Lower lobe of right lung (tissue), 2 donors: Measurements from ENCODE around the gene TSHR. TPM values are rescaled to one million over a fixed set of nuclear protein-coding genes. Genes with fewer than 3 reads are reported as not detected.

Experiments
- ATAC-seq, 2 donors: fragments of 200-7000 bp; cut with Tn5 transposase; one replicate each; pipeline ENCODE4 v1.9.1; 2020 to 2022; ENCODE audit warnings: mild to moderate bottlenecking in 2 of 2, moderate library complexity in 2 of 2
- DNase-seq: peaks from one replicate; pipeline ENCODE4 v3.0.0-alpha.2; 2020
- H3K27ac ChIP-seq: fragments of 200-600 bp; one replicate; pipeline ENCODE4 v1.8.0; 2022
- H3K27me3 ChIP-seq: fragments of 200-600 bp; one replicate; pipeline ENCODE4 v1.8.0; 2022; ENCODE audit warnings: low read depth
- H3K36me3 ChIP-seq: fragments of 200-600 bp; one replicate; pipeline ENCODE4 v1.8.0; 2022; ENCODE audit warnings: mild to moderate bottlenecking
- H3K4me1 ChIP-seq: fragments of 200-600 bp; one replicate; pipeline ENCODE4 v1.8.0; 2022
- H3K4me3 ChIP-seq: fragments of 200-600 bp; one replicate; pipeline ENCODE4 v1.8.0; 2022; ENCODE audit warnings: mild to moderate bottlenecking
- H3K9me3 ChIP-seq: fragments of 200-600 bp; one replicate; pipeline ENCODE4 v1.8.0; 2022
- intact Hi-C: fragments of 100-400 bp; cut with DNase I; formaldehyde crosslinking; loops from one replicate; pipeline ENCODE4 v1.11.0; 2022
- total RNA-seq: library from RNA; stranded (reverse); fragmentation: NEBNext Ultra II Directional; extraction: Animal tissue kit (Norgen Biotek cat#: 25700); gene quantifications from one replicate; pipeline ENCODE4 v1.2.1, GENCODE V29; 2021
- TF ChIP-seq, protein P1 (sequence below): fragments of 200-600 bp; IDR thresholded peaks from one replicate; pipeline ENCODE4 v1.8.0; 2022; ENCODE audit warnings: antibody characterized with exemption, mild to moderate bottlenecking
- donor health status: DM: no; HTN: yes; CAD: no; lungs with severe emphysema.

Gene TSHR
- total RNA-seq, 1 donor from 2014 or later = not detected

DNA sequence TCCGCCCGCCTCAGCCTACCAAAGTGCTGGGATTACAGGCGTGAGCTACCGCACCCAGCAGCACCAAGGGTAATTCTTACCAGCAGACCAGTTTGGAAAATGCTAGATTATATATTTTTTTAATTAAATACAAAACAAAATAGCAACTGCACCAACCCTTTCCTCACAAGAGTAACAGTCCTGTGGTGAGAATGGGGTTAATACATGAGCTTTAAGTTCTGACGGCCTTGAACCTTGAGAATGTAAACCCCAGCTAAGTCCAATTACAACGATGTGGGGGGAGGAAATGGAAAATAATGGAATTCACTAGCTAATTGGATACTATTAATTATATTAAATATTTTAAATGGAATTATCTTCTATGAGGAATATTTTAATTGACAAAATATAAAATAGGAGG lies 183.0 kb downstream of the TSHR start:
- ATAC-seq = no peak
- H3K4me3 ChIP-seq = no peak overlapping the region
- TF ChIP-seq, protein P1, sequence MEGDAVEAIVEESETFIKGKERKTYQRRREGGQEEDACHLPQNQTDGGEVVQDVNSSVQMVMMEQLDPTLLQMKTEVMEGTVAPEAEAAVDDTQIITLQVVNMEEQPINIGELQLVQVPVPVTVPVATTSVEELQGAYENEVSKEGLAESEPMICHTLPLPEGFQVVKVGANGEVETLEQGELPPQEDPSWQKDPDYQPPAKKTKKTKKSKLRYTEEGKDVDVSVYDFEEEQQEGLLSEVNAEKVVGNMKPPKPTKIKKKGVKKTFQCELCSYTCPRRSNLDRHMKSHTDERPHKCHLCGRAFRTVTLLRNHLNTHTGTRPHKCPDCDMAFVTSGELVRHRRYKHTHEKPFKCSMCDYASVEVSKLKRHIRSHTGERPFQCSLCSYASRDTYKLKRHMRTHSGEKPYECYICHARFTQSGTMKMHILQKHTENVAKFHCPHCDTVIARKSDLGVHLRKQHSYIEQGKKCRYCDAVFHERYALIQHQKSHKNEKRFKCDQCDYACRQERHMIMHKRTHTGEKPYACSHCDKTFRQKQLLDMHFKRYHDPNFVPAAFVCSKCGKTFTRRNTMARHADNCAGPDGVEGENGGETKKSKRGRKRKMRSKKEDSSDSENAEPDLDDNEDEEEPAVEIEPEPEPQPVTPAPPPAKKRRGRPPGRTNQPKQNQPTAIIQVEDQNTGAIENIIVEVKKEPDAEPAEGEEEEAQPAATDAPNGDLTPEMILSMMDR = no peak
- H3K27me3 ChIP-seq = no peaks in the 10 kb centered on the region
- no peaks in the 10 kb centered on the region for H3K36me3 ChIP-seq
- H3K9me3 ChIP-seq = no peaks in the 10 kb centered on the region
- no peak overlapping the region for H3K27ac ChIP-seq
- DNase-seq = no peak
- no peaks in the 10 kb centered on the region for H3K4me1 ChIP-seq
- intact Hi-C loops = no loop called here

DNA sequence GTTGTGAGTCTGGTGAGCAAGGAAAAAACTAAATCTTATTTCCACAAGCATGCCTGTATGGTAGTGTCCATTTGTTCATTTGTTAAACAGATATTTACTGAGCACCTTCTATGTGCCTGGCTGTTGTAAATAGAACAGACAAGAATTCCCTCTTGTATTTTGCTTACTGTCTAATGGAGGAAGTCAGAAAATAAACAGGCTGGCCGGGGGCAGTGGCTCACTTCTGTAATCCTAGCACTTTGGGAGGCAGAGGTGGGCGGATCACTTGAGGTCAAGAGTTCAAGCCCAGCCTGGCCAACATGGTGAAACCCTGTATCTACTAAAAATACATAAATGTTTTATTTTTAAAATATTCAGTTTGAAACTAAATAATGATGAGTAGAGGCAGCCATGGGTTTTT lies 186.0 kb downstream of the TSHR start:
- Histone ChIP-seq H3K27ac (no peak overlapping the region), H3K4me1 (peaks cover 9% of the 10 kb centered on the region), H3K9me3 (no peaks in the 10 kb centered on the region), H3K4me3 (no peak overlapping the region), H3K27me3 (no peaks in the 10 kb centered on the region), H3K36me3 (no peaks in the 10 kb centered on the region)
- ATAC-seq = no peak
- intact Hi-C loops = no loop called here
- TF ChIP-seq, protein P1 = no peak
- DNase-seq = no peak

DNA sequence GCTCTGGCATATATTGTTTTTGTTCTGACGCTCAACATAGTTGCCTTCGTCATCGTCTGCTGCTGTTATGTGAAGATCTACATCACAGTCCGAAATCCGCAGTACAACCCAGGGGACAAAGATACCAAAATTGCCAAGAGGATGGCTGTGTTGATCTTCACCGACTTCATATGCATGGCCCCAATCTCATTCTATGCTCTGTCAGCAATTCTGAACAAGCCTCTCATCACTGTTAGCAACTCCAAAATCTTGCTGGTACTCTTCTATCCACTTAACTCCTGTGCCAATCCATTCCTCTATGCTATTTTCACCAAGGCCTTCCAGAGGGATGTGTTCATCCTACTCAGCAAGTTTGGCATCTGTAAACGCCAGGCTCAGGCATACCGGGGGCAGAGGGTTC lies 188.4 kb downstream of the TSHR start:
- H3K36me3 ChIP-seq = no peaks in the 10 kb centered on the region
- DNase-seq = no peak
- intact Hi-C loops = no loop called here
- no peak for ATAC-seq
- no peaks in the 10 kb centered on the region for H3K27me3 ChIP-seq
- TF ChIP-seq, protein P1 = no peak
- H3K27ac ChIP-seq = no peak overlapping the region
- H3K9me3 ChIP-seq = no peaks in the 10 kb centered on the region
- peaks cover 9% of the 10 kb centered on the region for H3K4me1 ChIP-seq
- no peak overlapping the region for H3K4me3 ChIP-seq

DNA sequence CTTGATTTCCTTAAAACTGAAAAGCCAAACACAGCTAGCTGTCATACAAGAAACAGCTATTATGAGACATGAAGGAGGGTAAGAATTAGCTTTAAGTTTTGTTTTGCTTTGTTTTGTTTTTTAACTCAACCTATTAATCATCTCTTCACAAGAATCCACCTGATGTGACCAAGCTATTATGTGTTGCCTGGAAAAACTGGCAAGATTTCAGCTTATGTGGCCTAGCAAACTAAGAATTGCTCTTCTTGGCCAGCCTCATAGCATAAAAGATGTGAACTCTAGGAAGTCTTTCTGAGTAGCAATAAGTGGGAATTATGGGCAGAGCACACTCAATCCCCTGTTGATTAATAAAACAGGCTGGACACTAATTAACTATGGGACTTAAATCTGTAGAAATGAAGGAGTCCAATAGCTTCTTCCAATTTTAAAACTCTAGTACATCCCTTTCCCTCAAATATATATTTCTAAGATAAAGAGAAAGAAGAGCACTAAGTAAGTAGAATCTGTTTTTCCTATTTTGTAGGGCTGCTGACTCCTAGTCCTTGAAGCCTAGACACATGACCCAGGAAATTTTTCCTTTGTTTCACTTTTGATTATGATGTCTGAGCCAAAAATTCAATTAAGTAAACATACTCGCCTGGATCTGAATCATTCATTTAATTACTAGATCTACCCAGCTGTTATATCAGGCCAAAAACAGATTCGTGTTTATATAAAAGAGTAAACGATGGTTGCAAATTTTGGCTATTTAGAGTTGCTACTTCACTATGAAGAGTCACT lies 189.6 kb downstream of the TSHR start:
- Histone ChIP-seq H3K4me3 (no peak overlapping the region), H3K9me3 (no peaks in the 10 kb centered on the region), H3K27me3 (no peaks in the 10 kb centered on the region), H3K4me1 (peaks cover 9% of the 10 kb centered on the region), H3K27ac (no peak overlapping the region), H3K36me3 (no peaks in the 10 kb centered on the region)
- no peak for DNase-seq
- ATAC-seq = no peak
- intact Hi-C loops = no loop called here
- TF ChIP-seq, protein P1 = no peak

DNA sequence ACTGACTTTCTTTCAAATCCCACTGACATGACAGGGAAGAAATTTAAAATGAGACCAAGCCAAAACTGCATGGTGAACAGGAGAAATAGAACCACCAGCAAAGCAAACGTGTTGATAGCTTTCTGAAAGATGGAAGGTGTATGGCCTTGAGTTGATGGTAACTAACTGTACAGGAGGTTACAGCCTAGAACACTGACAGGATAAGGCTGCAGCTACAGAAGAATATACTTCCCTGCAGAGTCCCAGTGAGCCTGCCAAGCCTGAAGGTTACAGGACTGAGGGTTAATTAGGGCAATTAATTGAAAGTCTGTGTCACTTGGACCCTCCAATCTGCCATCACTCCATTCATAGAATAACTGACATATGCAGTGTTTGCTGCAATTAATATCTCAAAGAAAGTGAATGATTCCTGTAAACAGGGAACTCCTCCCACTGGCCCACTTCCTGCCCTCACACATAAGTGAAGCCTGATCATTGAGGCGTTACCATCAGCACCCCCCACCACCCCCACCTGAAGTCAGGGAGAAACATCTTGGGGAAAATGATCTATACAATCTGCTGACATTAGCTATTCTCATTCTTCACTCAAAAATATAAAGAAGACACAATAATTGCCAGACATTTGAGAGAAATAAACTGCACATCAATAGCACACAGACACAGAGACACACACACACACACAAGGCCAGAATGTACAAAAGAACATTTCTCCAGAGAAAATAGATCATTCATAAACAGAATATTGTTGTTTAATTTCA lies 191.9 kb downstream of the TSHR start:
- intact Hi-C loops = no loop called here
- TF ChIP-seq, protein P1 = no peak
- ATAC-seq = no peak
- Histone ChIP-seq H3K9me3 (no peaks in the 10 kb centered on the region), H3K27ac (no peak overlapping the region), H3K4me3 (no peak overlapping the region), H3K36me3 (no peaks in the 10 kb centered on the region), H3K4me1 (peaks cover 9% of the 10 kb centered on the region), H3K27me3 (no peaks in the 10 kb centered on the region)
- no peak for DNase-seq
